ENCODE measurements around the gene DYNLRB2. TPM values are rescaled to one million over a fixed set of nuclear protein-coding genes. Genes with fewer than 3 reads are reported as not detected.

The DYNLRB2 gene
- total RNA-seq, 2 experiments from 2014 or later, result not detected

DNA sequence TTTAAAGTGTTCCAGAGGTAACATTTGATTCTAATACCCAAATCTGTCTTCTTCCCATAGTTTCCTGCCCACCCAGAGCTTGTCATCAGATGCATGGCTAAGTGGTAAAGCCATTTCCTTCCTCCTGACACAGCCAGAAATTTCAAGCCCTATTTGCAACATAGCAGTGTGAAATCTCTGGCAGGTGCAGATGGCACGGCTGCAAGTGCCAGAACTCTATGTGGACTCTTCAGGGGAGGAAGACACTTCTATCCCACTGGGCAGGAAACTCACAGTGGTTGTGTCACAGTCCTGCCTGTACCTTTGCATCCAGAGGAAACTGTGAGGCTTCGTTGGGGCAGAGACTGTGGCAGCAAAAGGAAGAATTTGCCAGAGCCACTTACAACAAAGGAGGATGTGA is 13.2 kb downstream of the DYNLRB2 start:
- no peaks in the 10 kb centered on the region for H3K36me3 Mint-ChIP-seq (ENCODE audit: low read depth)
- DNase-seq (no peak), ATAC-seq (no peak)
- H3K9me3 Mint-ChIP-seq (ENCODE audit: insufficient read depth), result no peaks in the 10 kb centered on the region
- no peak overlapping the region for H3K27ac Mint-ChIP-seq
- ChIA-PET POLR2A (interaction anchor here (0.8 kb wide), 1 partner anchor 26 kb away, joined by 3 read pairs; no protein-coding TSS in a partner anchor), CTCF (interaction anchor here (0.7 to 2.4 kb wide), 5 partner anchors 10 to 37 kb away, joined by 4 to 11 read pairs (median 5); no protein-coding TSS in a partner anchor)
- no peak overlapping the region for H3K4me3 Mint-ChIP-seq
- H3K4me1 Mint-ChIP-seq (ENCODE audit: low read depth), result peaks cover 25% of the 10 kb centered on the region
- peaks cover 8% of the 10 kb centered on the region for H3K27me3 Mint-ChIP-seq (ENCODE audit: low read depth)

DNA sequence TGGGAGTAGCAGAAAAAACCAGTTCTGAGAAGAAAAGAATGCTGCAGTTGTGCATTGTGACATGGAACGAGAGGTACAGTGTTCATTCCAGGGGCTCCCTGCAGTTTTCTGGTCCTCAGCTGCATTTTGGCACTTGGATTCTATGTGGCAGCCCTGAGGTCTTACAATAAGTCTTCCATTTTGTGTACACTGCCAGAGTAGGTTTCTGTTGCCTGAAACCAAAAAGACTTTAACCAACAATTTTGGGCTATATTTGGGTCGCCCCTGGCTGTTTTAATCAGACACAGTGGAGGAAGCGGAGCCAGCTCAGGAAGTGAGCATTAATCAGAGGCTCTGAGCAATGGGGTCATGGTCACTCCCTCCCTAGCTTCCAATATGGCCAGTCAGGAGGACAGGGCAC is 15.7 kb downstream of the DYNLRB2 start:
- peaks cover 11% of the 10 kb centered on the region for H3K27me3 Mint-ChIP-seq (ENCODE audit: low read depth)
- H3K4me3 Mint-ChIP-seq, result no peak overlapping the region
- ATAC-seq, result no peak
- CTCF ChIA-PET, result interaction anchor here (1.1 to 1.4 kb wide), 2 partner anchors 24 to 30 kb away, joined by 3 to 5 read pairs; no protein-coding TSS in a partner anchor
- peaks cover 25% of the 10 kb centered on the region for H3K4me1 Mint-ChIP-seq (ENCODE audit: low read depth)
- POLR2A ChIA-PET, result no interaction called here
- H3K9me3 Mint-ChIP-seq (ENCODE audit: insufficient read depth), result no peaks in the 10 kb centered on the region
- no peak for DNase-seq
- no peaks in the 10 kb centered on the region for H3K36me3 Mint-ChIP-seq (ENCODE audit: low read depth)
- H3K27ac Mint-ChIP-seq, result no peak overlapping the region

DNA sequence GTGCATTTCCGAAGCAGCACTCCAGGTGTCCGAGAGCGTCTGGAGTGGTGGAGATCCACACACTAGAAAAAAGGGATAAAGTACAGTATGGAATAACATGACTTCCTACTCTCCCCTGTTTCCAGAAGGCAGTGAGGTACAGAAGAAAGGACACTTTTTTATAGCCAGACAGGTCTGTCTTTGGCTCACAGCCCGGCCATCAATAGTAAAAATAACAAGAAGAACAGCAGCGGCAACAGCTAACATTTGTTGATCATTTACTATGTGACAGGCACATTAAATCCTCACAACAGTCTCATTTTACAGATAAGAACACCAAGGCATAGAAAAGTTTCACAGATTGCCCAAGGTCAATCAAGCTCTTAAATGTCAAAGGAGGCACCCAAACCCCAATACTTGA is 16.2 kb downstream of the DYNLRB2 start:
- Mint-ChIP-seq H3K9me3 (ENCODE audit: insufficient read depth) (no peaks in the 10 kb centered on the region), H3K27me3 (ENCODE audit: low read depth) (peaks cover 11% of the 10 kb centered on the region), H3K4me3 (no peak overlapping the region), H3K4me1 (ENCODE audit: low read depth) (peaks cover 25% of the 10 kb centered on the region), H3K27ac (no peak overlapping the region), H3K36me3 (ENCODE audit: low read depth) (no peaks in the 10 kb centered on the region)
- ATAC-seq (no peak), DNase-seq (no peak)
- CTCF ChIA-PET, result interaction anchor here (1.1 to 1.4 kb wide), 2 partner anchors 23 to 30 kb away, joined by 3 to 5 read pairs; no protein-coding TSS in a partner anchor
- POLR2A ChIA-PET, result no interaction called here

DNA sequence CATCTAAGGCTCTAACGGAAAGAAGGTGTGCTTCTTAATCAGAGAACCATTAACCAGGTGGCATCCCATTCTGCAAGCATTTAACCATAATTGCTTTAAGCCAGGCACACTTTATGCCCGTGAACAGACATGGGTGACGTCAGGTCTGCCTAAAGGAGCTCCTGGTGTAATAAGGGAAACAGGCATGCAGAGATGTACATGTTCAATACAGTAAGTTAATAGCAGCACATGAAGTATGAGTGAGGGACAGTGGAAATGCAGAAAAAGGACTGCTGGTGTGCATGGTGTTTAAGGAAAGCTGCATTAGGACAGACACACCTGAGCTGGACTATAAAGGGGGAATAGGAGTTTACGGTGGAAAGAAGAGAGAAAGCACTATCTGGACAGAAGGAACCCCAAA is 18.6 kb downstream of the DYNLRB2 start:
- CTCF ChIA-PET, result interaction anchor here (1.3 to 1.7 kb wide), 2 partner anchors 32 to 266 kb away, joined by 3 to 8 read pairs; no protein-coding TSS in a partner anchor
- Mint-ChIP-seq H3K4me1 (ENCODE audit: low read depth) (peaks cover 19% of the 10 kb centered on the region), H3K27ac (no peak overlapping the region), H3K27me3 (ENCODE audit: low read depth) (peaks cover 11% of the 10 kb centered on the region), H3K36me3 (ENCODE audit: low read depth) (no peaks in the 10 kb centered on the region), H3K4me3 (no peak overlapping the region), H3K9me3 (ENCODE audit: insufficient read depth) (no peaks in the 10 kb centered on the region)
- POLR2A ChIA-PET, result no interaction called here
- no peak for ATAC-seq
- DNase-seq, result no peak

DNA sequence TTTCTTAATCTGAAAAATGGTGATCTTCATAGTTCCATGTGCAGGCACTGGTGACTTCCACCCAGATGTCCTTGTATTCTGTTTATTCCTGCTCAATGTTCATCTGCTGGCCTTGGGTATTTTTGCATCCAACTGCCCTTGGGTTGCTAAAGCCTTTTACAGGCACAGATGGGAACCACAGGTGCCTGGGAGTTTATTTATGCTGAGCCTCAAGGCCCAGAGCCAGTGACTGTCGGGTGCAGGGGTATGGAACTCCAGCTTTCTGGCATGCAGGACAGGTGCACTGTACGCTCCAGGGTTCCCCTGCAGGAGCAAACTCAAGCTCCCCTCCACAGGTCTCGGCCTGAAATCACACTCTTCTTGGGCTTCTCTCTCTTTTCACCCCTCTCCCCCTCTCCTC is 22.3 kb downstream of the DYNLRB2 start:
- ATAC-seq (no peak), DNase-seq (no peak)
- Mint-ChIP-seq H3K27me3 (ENCODE audit: low read depth) (peaks cover 5% of the 10 kb centered on the region), H3K36me3 (ENCODE audit: low read depth) (peaks cover 21% of the 10 kb centered on the region), H3K4me3 (no peak overlapping the region), H3K27ac (no peak overlapping the region), H3K4me1 (ENCODE audit: low read depth) (peaks cover 28% of the 10 kb centered on the region), H3K9me3 (ENCODE audit: insufficient read depth) (peaks cover 6% of the 10 kb centered on the region)
- POLR2A ChIA-PET, result no interaction called here
- CTCF ChIA-PET, result interaction anchor here (1.8 to 3.4 kb wide), 2 partner anchors 17 to 37 kb away, joined by 7 to 25 read pairs; no protein-coding TSS in a partner anchor

DNA sequence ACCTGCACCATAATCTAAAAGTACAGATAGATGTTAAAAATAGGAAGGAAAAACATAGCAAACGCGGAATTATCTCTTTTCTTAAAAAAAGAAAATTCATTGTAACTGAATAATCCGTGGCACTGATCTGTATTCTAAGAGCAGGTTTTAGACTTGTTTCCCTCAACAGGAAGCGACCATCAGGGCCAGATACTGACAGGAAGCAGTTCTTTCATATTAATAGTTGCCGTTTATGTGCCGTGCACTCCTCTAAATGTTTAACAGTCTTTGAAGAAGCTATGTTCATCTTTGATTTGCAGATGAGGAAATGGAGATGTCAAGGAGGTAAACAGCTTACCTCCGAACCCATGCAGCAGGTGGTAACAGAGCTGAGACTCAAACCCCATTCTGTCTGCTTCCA is 23.6 kb downstream of the DYNLRB2 start:
- H3K27ac Mint-ChIP-seq, result peak overlapping the region; percentile 56
- peaks cover 6% of the 10 kb centered on the region for H3K9me3 Mint-ChIP-seq (ENCODE audit: insufficient read depth)
- CTCF ChIA-PET, result interaction anchor here (0.9 to 3.4 kb wide), 4 partner anchors 11 to 38 kb away, joined by 3 to 25 read pairs (median 10); no protein-coding TSS in a partner anchor
- DNase-seq, result peak; percentile 42
- H3K4me1 Mint-ChIP-seq (ENCODE audit: low read depth), result peaks cover 36% of the 10 kb centered on the region
- H3K27me3 Mint-ChIP-seq (ENCODE audit: low read depth), result peaks cover 3% of the 10 kb centered on the region
- H3K36me3 Mint-ChIP-seq (ENCODE audit: low read depth), result peaks cover 26% of the 10 kb centered on the region
- POLR2A ChIA-PET, result interaction anchor here (1.2 kb wide), 1 partner anchor 15 kb away, joined by 3 read pairs; no protein-coding TSS in a partner anchor
- no peak overlapping the region for H3K4me3 Mint-ChIP-seq
- peak; percentile 60 for ATAC-seq

- DNase-seq (peak; percentile 70), ATAC-seq (peak; percentile 90)
- Mint-ChIP-seq H3K4me1 (ENCODE audit: low read depth) (peaks cover 44% of the 10 kb centered on the region), H3K27me3 (ENCODE audit: low read depth) (peaks cover 6% of the 10 kb centered on the region), H3K36me3 (ENCODE audit: low read depth) (peaks cover 31% of the 10 kb centered on the region), H3K9me3 (ENCODE audit: insufficient read depth) (peaks cover 11% of the 10 kb centered on the region), H3K4me3 (peak overlapping the region; percentile 6), H3K27ac (peak overlapping the region; percentile 62)
- POLR2A ChIA-PET, result interaction anchor here (1.3 kb wide), 1 partner anchor 11 kb away, joined by 4 read pairs; no protein-coding TSS in a partner anchor
- CTCF ChIA-PET, result interaction anchor here (1.5 kb wide), 1 partner anchor 10 kb away, joined by 5 read pairs; no protein-coding TSS in a partner anchor
Measured at GRCh38 chr16:80569440-80570105, 28.8 kb downstream of the DYNLRB2 start.

- peaks cover 29% of the 10 kb centered on the region for H3K36me3 Mint-ChIP-seq (ENCODE audit: low read depth)
- H3K4me3 Mint-ChIP-seq, result peak overlapping the region; percentile 6
- peak overlapping the region; percentile 62 for H3K27ac Mint-ChIP-seq
- H3K4me1 Mint-ChIP-seq (ENCODE audit: low read depth), result peaks cover 39% of the 10 kb centered on the region
- CTCF ChIA-PET, result interaction anchor here (1.5 kb wide), 1 partner anchor 10 kb away, joined by 5 read pairs; no protein-coding TSS in a partner anchor
- H3K27me3 Mint-ChIP-seq (ENCODE audit: low read depth), result peaks cover 6% of the 10 kb centered on the region
- DNase-seq, result peak; percentile 33
- POLR2A ChIA-PET, result no interaction called here
- peaks cover 11% of the 10 kb centered on the region for H3K9me3 Mint-ChIP-seq (ENCODE audit: insufficient read depth)
- ATAC-seq, result peak; percentile 41
Measured at GRCh38 chr16:80570106-80570478, 29.3 kb downstream of the DYNLRB2 start.

GRCh38 chr16:80573700-80574120 is 32.9 kb downstream of the DYNLRB2 start:
- no peak overlapping the region for H3K4me3 Mint-ChIP-seq
- DNase-seq (no peak), ATAC-seq (no peak)
- peaks cover 6% of the 10 kb centered on the region for H3K27me3 Mint-ChIP-seq (ENCODE audit: low read depth)
- H3K27ac Mint-ChIP-seq, result no peak overlapping the region
- POLR2A ChIA-PET, result no interaction called here
- peaks cover 5% of the 10 kb centered on the region for H3K9me3 Mint-ChIP-seq (ENCODE audit: insufficient read depth)
- CTCF ChIA-PET, result interaction anchor here (0.9 kb wide), 1 partner anchor 8 kb away, joined by 3 read pairs; no protein-coding TSS in a partner anchor
- peaks cover 9% of the 10 kb centered on the region for H3K36me3 Mint-ChIP-seq (ENCODE audit: low read depth)
- peaks cover 31% of the 10 kb centered on the region for H3K4me1 Mint-ChIP-seq (ENCODE audit: low read depth)

DNA sequence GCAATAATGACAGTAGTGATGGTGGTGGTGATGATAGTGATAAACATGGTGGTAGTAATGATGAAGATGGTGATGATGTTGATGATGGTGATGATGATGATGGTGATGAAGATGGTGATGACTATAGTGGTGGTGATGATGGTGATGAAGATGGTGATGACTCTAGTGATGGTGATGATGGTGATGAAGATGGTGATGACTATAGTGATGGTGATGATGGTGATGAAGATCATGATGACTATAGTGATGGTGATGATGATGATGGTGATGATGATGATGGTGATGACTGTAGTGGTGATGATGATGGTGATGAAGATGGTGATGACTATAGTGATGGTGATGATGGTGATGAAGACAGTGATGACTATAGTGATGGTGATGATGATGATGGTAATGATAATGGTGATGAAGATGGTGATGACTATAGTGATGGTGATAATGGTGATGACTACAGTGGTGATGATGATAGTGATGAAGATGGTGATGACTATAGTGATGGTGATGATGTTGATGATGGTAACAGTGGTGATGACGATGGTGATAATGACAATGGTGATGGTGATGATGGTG is 35.6 kb downstream of the DYNLRB2 start:
- no peak for ATAC-seq

DNA sequence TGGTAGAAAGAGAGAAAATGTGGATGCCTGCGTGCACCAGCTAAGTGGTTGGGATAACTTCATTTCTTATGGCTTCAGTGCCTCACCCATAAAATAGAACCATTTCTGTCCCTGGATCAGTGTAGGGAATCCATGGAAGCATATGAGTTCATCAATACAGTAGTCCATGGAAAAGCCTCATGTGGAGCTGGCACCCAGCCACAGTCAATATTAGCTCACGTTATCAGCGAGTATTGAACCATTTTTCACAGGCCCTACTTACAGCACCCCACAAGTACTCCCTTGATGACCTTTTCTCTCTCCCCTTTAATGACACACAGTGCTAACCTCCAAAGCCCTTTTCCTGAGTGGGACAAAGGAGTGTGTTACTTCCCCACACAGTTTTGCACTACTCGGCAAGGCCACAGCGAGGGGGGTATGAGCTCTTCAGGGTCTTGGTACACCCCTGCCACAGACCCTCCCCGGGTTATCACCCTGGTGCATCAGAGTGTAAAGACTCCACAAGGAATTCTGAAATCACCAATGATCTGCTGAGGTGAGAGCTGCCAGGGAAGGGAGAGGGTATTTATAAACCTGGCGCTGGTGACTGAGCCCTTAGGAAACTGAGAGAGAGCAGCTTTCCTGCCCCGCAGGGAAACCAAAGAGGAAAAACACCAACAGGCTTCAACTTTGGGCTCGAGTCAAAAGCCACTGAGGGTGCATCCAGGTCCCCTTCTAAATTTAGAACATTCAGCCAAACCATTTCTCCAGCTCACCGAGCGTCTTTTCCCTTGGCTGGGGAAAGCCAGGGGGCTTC is 36.9 kb downstream of the DYNLRB2 start:
- Mint-ChIP-seq H3K4me1 (ENCODE audit: low read depth) (peaks cover 43% of the 10 kb centered on the region), H3K36me3 (ENCODE audit: low read depth) (peaks cover 10% of the 10 kb centered on the region), H3K4me3 (no peak overlapping the region), H3K9me3 (ENCODE audit: insufficient read depth) (no peaks in the 10 kb centered on the region), H3K27me3 (ENCODE audit: low read depth) (peaks cover 2% of the 10 kb centered on the region), H3K27ac (no peak overlapping the region)
- ATAC-seq (no peak), DNase-seq (no peak)
- POLR2A ChIA-PET, result no interaction called here
- CTCF ChIA-PET, result interaction anchor here (0.5 to 2.4 kb wide), 8 partner anchors 9 to 248 kb away, joined by 3 to 8 read pairs (median 3); no protein-coding TSS in a partner anchor

More for the DNA sequence above, 35.6 kb downstream of the DYNLRB2 start:
- Mint-ChIP-seq H3K4me3 (no peak overlapping the region), H3K27ac (no peak overlapping the region), H3K36me3 (ENCODE audit: low read depth) (peaks cover 6% of the 10 kb centered on the region), H3K27me3 (ENCODE audit: low read depth) (peaks cover 2% of the 10 kb centered on the region), H3K9me3 (ENCODE audit: insufficient read depth) (peaks cover 3% of the 10 kb centered on the region), H3K4me1 (ENCODE audit: low read depth) (peaks cover 34% of the 10 kb centered on the region)
- no peak for DNase-seq
- CTCF ChIA-PET, result interaction anchor here (1.0 to 2.4 kb wide), 4 partner anchors 10 to 49 kb away, joined by 3 to 8 read pairs (median 4); no protein-coding TSS in a partner anchor
- POLR2A ChIA-PET, result no interaction called here

Data from activated CD8-positive, alpha-beta T cell treated with anti-CD3 and anti-CD28 coated beads, Interleukin-2, amount 10 ng/mL, durations not matched to agents 7 days and 5 days (primary cell).